Memory B cell (primary cell): ENCODE data around the gene PLPP1.

ENCODE experiments used
- ATAC-seq: fragments of 150-1000 bp; cut with Tn5 transposase; 2 replicates; pipeline ENCODE4 v1.10.0; 2021; ENCODE audit warnings: low read depth, mild to moderate bottlenecking, moderate library complexity
- DNase-seq, 2 donors: peaks; one replicate each; pipeline ENCODE4 v3.0.0; 2022; ENCODE audit warnings: low spot score in 2 of 2
- H3K27ac Mint-ChIP-seq: one replicate; pipeline ENCODE4 v1.8.0; 2022; ENCODE audit warnings: mild to moderate bottlenecking, moderate library complexity, mixed read lengths
- H3K27me3 Mint-ChIP-seq: one replicate; pipeline ENCODE4 v1.8.0; 2022; ENCODE audit warnings: mixed read lengths
- H3K36me3 Mint-ChIP-seq: one replicate; pipeline ENCODE4 v1.8.0; 2022; ENCODE audit warnings: mild to moderate bottlenecking, mixed read lengths
- H3K4me1 Mint-ChIP-seq: one replicate; pipeline ENCODE4 v1.8.0; 2022; ENCODE audit warnings: mixed read lengths
- H3K4me3 Mint-ChIP-seq: one replicate; pipeline ENCODE4 v1.8.0; 2022; ENCODE audit warnings: mild to moderate bottlenecking, moderate library complexity, mixed read lengths
- H3K9me3 Mint-ChIP-seq: one replicate; pipeline ENCODE4 v1.8.0; 2022; ENCODE audit warnings: mixed read lengths

PLPP1 gene

GRCh38 chr5:55535199-55535905, 588 bp upstream of the PLPP1 start:
- H3K27ac Mint-ChIP-seq: peak overlapping the region; percentile 97
- DNase-seq: no peak
- peaks cover 24% of the 10 kb centered on the region for H3K4me1 Mint-ChIP-seq
- peak overlapping the region; percentile 93 for H3K4me3 Mint-ChIP-seq
- H3K9me3 Mint-ChIP-seq: no peaks in the 10 kb centered on the region
- H3K27me3 Mint-ChIP-seq: no peaks in the 10 kb centered on the region
- ATAC-seq: peak; percentile 1
- peaks cover 4% of the 10 kb centered on the region for H3K36me3 Mint-ChIP-seq

- ATAC-seq: peak; percentile 39
These were observed 986 bp downstream of the PLPP1 start for GRCh38 chr5:55533521-55534435.

GRCh38 chr5:55530669-55531068, 4.1 kb downstream of the PLPP1 start:
- no peak for DNase-seq
- no peaks in the 10 kb centered on the region for H3K9me3 Mint-ChIP-seq
- no peak for ATAC-seq
- no peaks in the 10 kb centered on the region for H3K27me3 Mint-ChIP-seq
- no peak overlapping the region for H3K4me3 Mint-ChIP-seq
- H3K27ac Mint-ChIP-seq: no peak overlapping the region
- peaks cover 14% of the 10 kb centered on the region for H3K4me1 Mint-ChIP-seq
- peaks cover 4% of the 10 kb centered on the region for H3K36me3 Mint-ChIP-seq

More at GRCh38 chr5:55533521-55534435, 986 bp downstream of the PLPP1 start:
- Mint-ChIP-seq H3K27ac (peak overlapping the region; percentile 97), H3K27me3 (no peaks in the 10 kb centered on the region), H3K4me1 (peaks cover 18% of the 10 kb centered on the region), H3K36me3 (peaks cover 4% of the 10 kb centered on the region), H3K9me3 (no peaks in the 10 kb centered on the region), H3K4me3 (peak overlapping the region; percentile 93)
- DNase-seq: peak in 1 of 2 donors; percentile 29

GRCh38 chr5:55524816-55525215, 9.9 kb downstream of the PLPP1 start:
- no peak overlapping the region for H3K4me3 Mint-ChIP-seq
- H3K4me1 Mint-ChIP-seq: peaks cover 5% of the 10 kb centered on the region
- no peak overlapping the region for H3K27ac Mint-ChIP-seq
- H3K36me3 Mint-ChIP-seq: peaks cover 3% of the 10 kb centered on the region
- no peak for DNase-seq
- H3K9me3 Mint-ChIP-seq: no peaks in the 10 kb centered on the region
- ATAC-seq: no peak
- H3K27me3 Mint-ChIP-seq: no peaks in the 10 kb centered on the region

- DNase-seq (no peak), ATAC-seq (no peak)
- Mint-ChIP-seq H3K36me3 (peaks cover 3% of the 10 kb centered on the region), H3K27me3 (no peaks in the 10 kb centered on the region), H3K9me3 (no peaks in the 10 kb centered on the region), H3K4me1 (peaks cover 8% of the 10 kb centered on the region), H3K27ac (no peak overlapping the region), H3K4me3 (no peak overlapping the region)
These were observed 11.5 kb downstream of the PLPP1 start for GRCh38 chr5:55523293-55523692.

GRCh38 chr5:55521881-55522280, 12.9 kb downstream of the PLPP1 start:
- no peaks in the 10 kb centered on the region for H3K9me3 Mint-ChIP-seq

GRCh38 chr5:55520117-55520839, 14.5 kb downstream of the PLPP1 start:
- ATAC-seq: no peak
- Mint-ChIP-seq H3K27ac (no peak overlapping the region), H3K4me3 (no peak overlapping the region), H3K4me1 (peaks cover 13% of the 10 kb centered on the region), H3K27me3 (no peaks in the 10 kb centered on the region), H3K9me3 (no peaks in the 10 kb centered on the region), H3K36me3 (peaks cover 3% of the 10 kb centered on the region)
- DNase-seq: no peak

More at GRCh38 chr5:55521881-55522280, 12.9 kb downstream of the PLPP1 start:
- DNase-seq (no peak), ATAC-seq (no peak)
- no peak overlapping the region for H3K4me3 Mint-ChIP-seq
- no peak overlapping the region for H3K27ac Mint-ChIP-seq
- H3K27me3 Mint-ChIP-seq: no peaks in the 10 kb centered on the region
- H3K4me1 Mint-ChIP-seq: peaks cover 8% of the 10 kb centered on the region
- peaks cover 3% of the 10 kb centered on the region for H3K36me3 Mint-ChIP-seq

- H3K27ac Mint-ChIP-seq: no peak overlapping the region
- H3K36me3 Mint-ChIP-seq: peaks cover 3% of the 10 kb centered on the region
- no peaks in the 10 kb centered on the region for H3K9me3 Mint-ChIP-seq
- no peaks in the 10 kb centered on the region for H3K27me3 Mint-ChIP-seq
- no peak for ATAC-seq
- H3K4me1 Mint-ChIP-seq: peaks cover 16% of the 10 kb centered on the region
- H3K4me3 Mint-ChIP-seq: no peak overlapping the region
- DNase-seq: no peak
These were observed 15.9 kb downstream of the PLPP1 start for GRCh38 chr5:55518831-55519390.

- no peak for ATAC-seq
- peaks cover 3% of the 10 kb centered on the region for H3K36me3 Mint-ChIP-seq
- no peak overlapping the region for H3K4me3 Mint-ChIP-seq
- DNase-seq: no peak
- H3K9me3 Mint-ChIP-seq: no peaks in the 10 kb centered on the region
- no peak overlapping the region for H3K27ac Mint-ChIP-seq
- peaks cover 13% of the 10 kb centered on the region for H3K4me1 Mint-ChIP-seq
- H3K27me3 Mint-ChIP-seq: no peaks in the 10 kb centered on the region
These were observed 17.0 kb downstream of the PLPP1 start for GRCh38 chr5:55517804-55518203.

GRCh38 chr5:55511010-55511409, 23.8 kb downstream of the PLPP1 start:
- peaks cover 8% of the 10 kb centered on the region for H3K4me1 Mint-ChIP-seq
- peaks cover under 1% of the 10 kb centered on the region for H3K36me3 Mint-ChIP-seq
- no peaks in the 10 kb centered on the region for H3K9me3 Mint-ChIP-seq
- DNase-seq: no peak
- no peak overlapping the region for H3K4me3 Mint-ChIP-seq
- no peak for ATAC-seq
- H3K27me3 Mint-ChIP-seq: no peaks in the 10 kb centered on the region
- H3K27ac Mint-ChIP-seq: no peak overlapping the region

- Mint-ChIP-seq H3K36me3 (no peaks in the 10 kb centered on the region), H3K4me3 (no peak overlapping the region), H3K9me3 (no peaks in the 10 kb centered on the region), H3K4me1 (peaks cover 5% of the 10 kb centered on the region), H3K27ac (no peak overlapping the region), H3K27me3 (no peaks in the 10 kb centered on the region)
- ATAC-seq: no peak
- DNase-seq: no peak
These were observed 24.3 kb downstream of the PLPP1 start for GRCh38 chr5:55510523-55510880.

GRCh38 chr5:55509796-55510522, 24.8 kb downstream of the PLPP1 start:
- no peaks in the 10 kb centered on the region for H3K9me3 Mint-ChIP-seq

GRCh38 chr5:55509097-55509496, 25.7 kb downstream of the PLPP1 start:
- H3K36me3 Mint-ChIP-seq: no peaks in the 10 kb centered on the region

More at GRCh38 chr5:55509796-55510522, 24.8 kb downstream of the PLPP1 start:
- Mint-ChIP-seq H3K4me1 (peaks cover 3% of the 10 kb centered on the region), H3K36me3 (no peaks in the 10 kb centered on the region), H3K27ac (no peak overlapping the region), H3K27me3 (no peaks in the 10 kb centered on the region), H3K4me3 (no peak overlapping the region)
- DNase-seq (no peak), ATAC-seq (no peak)

More at GRCh38 chr5:55509097-55509496, 25.7 kb downstream of the PLPP1 start:
- H3K9me3 Mint-ChIP-seq: no peaks in the 10 kb centered on the region
- no peak for DNase-seq
- no peak overlapping the region for H3K27ac Mint-ChIP-seq
- no peaks in the 10 kb centered on the region for H3K4me1 Mint-ChIP-seq
- no peak for ATAC-seq
- H3K4me3 Mint-ChIP-seq: no peak overlapping the region
- no peaks in the 10 kb centered on the region for H3K27me3 Mint-ChIP-seq
